Adipose tissue (tissue), 3 donors: ENCODE results near the gene PCDHGB7. TPM values are rescaled to one million over a fixed set of nuclear protein-coding genes. Genes with fewer than 3 reads are reported as not detected.
"Not testable (repeated sequence)": the region's sequence is repeated elsewhere in the genome, so short reads cannot be mapped to it uniquely, and the experiment has no call there.

Experiments used
- H3K27ac ChIP-seq: one replicate; pipeline ENCODE4 v1.5.1; 2013; ENCODE audit warnings: low read depth, low read length
- WGBS, 3 donors: extraction: QIAGEN DNeasy Blood & Tissue Kit; methylation state at CpG; one replicate each; pipeline ENCODE4 v1.1.7; 2013; 5-methylcytosine and 5-hydroxymethylcytosine counted together
- polyA plus RNA-seq, 3 donors: library from polyadenylated mRNA; stranded (reverse); fragments of 200-250 nt; gene quantifications; one replicate each; pipeline ENCODE4 v1.2.3, GENCODE V29; 2013
- donor health status: healthy with polysubstance abuse.
- donor health status: Bipolar disorder and iron deficiency.
- donor health status: healthy.

PCDHGB7 gene
- polyA plus RNA-seq, result 1 to 10 TPM; 2.3 to 4.9 (median 2.6) TPM

- 6 to 10% (median 7%) methylated on average over 39 to 47 of the region's 47 CpGs for WGBS, 3 donors
- not testable (repeated sequence) for H3K27ac ChIP-seq
Measured at GRCh38 chr5:141417494-141418172, at the start of gene PCDHGB7. Gene PCDHGB7, plus strand, starts transcription at chr5:141417677. Its CDS starts 183 bp downstream, at chr5:141417860.

- 15 to 18% (median 17%) methylated on average over 32 of the region's 32 CpGs for WGBS, 3 donors
- no peak within 1 kb of the TSS for H3K27ac ChIP-seq
Measured at GRCh38 chr5:141369994-141370848, 47.3 kb upstream of the PCDHGB7 start, which contains the start of gene PCDHGB3. Gene PCDHGB3, plus strand, starts transcription at chr5:141370242. Its CDS starts 153 bp downstream, at chr5:141370395.

GRCh38 chr5:141371572-141372475, 45.7 kb upstream of the PCDHGB7 start:
- H3K27ac ChIP-seq, result no peak overlapping the region
- 27 to 34% (median 29%) methylated on average over 69 of the region's 69 CpGs for WGBS, 3 donors

- H3K27ac ChIP-seq, result no peak within 1 kb of the TSS
- 10 to 20% (median 17%) methylated on average over 27 of the region's 27 CpGs for WGBS, 3 donors
Measured at GRCh38 chr5:141373673-141374317, 43.7 kb upstream of the PCDHGB7 start, which contains the start of gene PCDHGA6. Gene PCDHGA6, plus strand, starts transcription at chr5:141373891. Its CDS starts 193 bp downstream, at chr5:141374084.

- 53 to 60% (median 55%) methylated on average over 14 of the region's 14 CpGs for WGBS, 3 donors
- H3K27ac ChIP-seq, result no peak overlapping the region
Measured at GRCh38 chr5:141374627-141375026, 42.9 kb upstream of the PCDHGB7 start.

GRCh38 chr5:141375444-141376155, 41.9 kb upstream of the PCDHGB7 start:
- not testable (repeated sequence) for H3K27ac ChIP-seq

GRCh38 chr5:141382469-141383294, 34.8 kb upstream of the PCDHGB7 start, which contains the start of gene PCDHGA7:
Gene PCDHGA7, plus strand, starts transcription at chr5:141382742. Its CDS starts 158 bp downstream, at chr5:141382900.
- no peak within 1 kb of the TSS for H3K27ac ChIP-seq
- WGBS, 3 donors, result 12 to 15% (median 14%) methylated on average over 37 of the region's 37 CpGs

More at GRCh38 chr5:141375444-141376155, 41.9 kb upstream of the PCDHGB7 start:
- WGBS, 3 donors, result 42 to 50% (median 45%) methylated on average over 37 to 41 of the region's 48 CpGs

- WGBS, 3 donors, result 27 to 35% (median 34%) methylated on average over 21 of the region's 21 CpGs
- no peak overlapping the region for H3K27ac ChIP-seq
Measured at GRCh38 chr5:141383345-141383744, 34.1 kb upstream of the PCDHGB7 start.

- 43 to 48% (median 45%) methylated on average over 43 of the region's 43 CpGs for WGBS, 3 donors
- H3K27ac ChIP-seq, result no peak overlapping the region
Measured at GRCh38 chr5:141384471-141385267, 32.8 kb upstream of the PCDHGB7 start.

- H3K27ac ChIP-seq, result not testable (repeated sequence)
- WGBS, 3 donors, result 6 to 13% (median 11%) methylated on average over 17 to 21 of the region's 40 CpGs
Measured at GRCh38 chr5:141387557-141388311, 29.7 kb upstream of the PCDHGB7 start, which contains the start of gene PCDHGB4. Gene PCDHGB4, plus strand, starts transcription at chr5:141387698. Its CDS starts 187 bp downstream, at chr5:141387885.

- no peak overlapping the region for H3K27ac ChIP-seq
- 41 to 48% (median 44%) methylated on average over 10 of the region's 10 CpGs for WGBS, 3 donors
Measured at GRCh38 chr5:141388661-141389060, 28.8 kb upstream of the PCDHGB7 start.

- 31 to 33% (median 32%) methylated on average over 73 to 77 of the region's 77 CpGs for WGBS, 3 donors
- no peak overlapping the region for H3K27ac ChIP-seq
Measured at GRCh38 chr5:141389153-141390042, 28.1 kb upstream of the PCDHGB7 start.

- WGBS, 3 donors, result 22 to 29% (median 28%) methylated on average over 38 of the region's 38 CpGs
- no peak within 1 kb of the TSS for H3K27ac ChIP-seq
Measured at GRCh38 chr5:141392429-141393198, 24.9 kb upstream of the PCDHGB7 start, which contains the start of gene PCDHGA8. Gene PCDHGA8, plus strand, starts transcription at chr5:141392633. Its CDS starts 181 bp downstream, at chr5:141392814.
